SU-DHL-6 (cell line): ENCODE data around the gene C1QTNF2.

Source experiments
- H2AFZ ChIP-seq: fragments of 200-600 bp; sonication (generic); 2 replicates; pipeline ENCODE4 v1.6.1; 2014; ENCODE audit warnings: low read depth, mild to moderate bottlenecking, moderate library complexity, mixed read lengths, antibody characterized with exemption, low read length; ENCODE audit not compliant: severe bottlenecking
- H3F3A ChIP-seq: fragments of 200-600 bp; shearing (Covaris generic); 2 replicates; pipeline ENCODE4 v1.6.0; 2016; ENCODE audit warnings: antibody characterized with exemption, mild to moderate bottlenecking; ENCODE audit not compliant: insufficient read depth
- H3K27ac ChIP-seq: fragments of 200-600 bp; sonication (generic); 2 replicates; pipeline ENCODE4 v1.5.1; 2016; ENCODE audit warnings: low read depth, mild to moderate bottlenecking, low read length, moderate library complexity, mixed read lengths
- H3K27me3 ChIP-seq: fragments of 200-600 bp; sonication (generic), shearing (Covaris generic); 2 replicates; pipeline ENCODE4 v1.6.0; 2014; ENCODE audit warnings: mild to moderate bottlenecking, low read length
- H3K36me3 ChIP-seq: fragments of 200-600 bp; sonication (generic); 2 replicates; pipeline ENCODE4 v1.6.1; 2014; ENCODE audit warnings: mild to moderate bottlenecking, low read length, mixed read lengths
- H3K4me2 ChIP-seq: fragments of 300-600, 200-600 bp; shearing (Covaris generic), sonication (generic); 2 replicates; pipeline ENCODE4 v1.6.0; 2014; ENCODE audit warnings: low read length, low read depth, mild to moderate bottlenecking; ENCODE audit not compliant: poor library complexity, severe bottlenecking
- H3K4me3 ChIP-seq: fragments of 200-600 bp; sonication (generic); 2 replicates; pipeline ENCODE4 v1.5.1; 2014; ENCODE audit warnings: antibody characterized with exemption, low read length, mild to moderate bottlenecking, mixed read lengths; ENCODE audit not compliant: insufficient read depth, poor library complexity, severe bottlenecking
- H3K79me2 ChIP-seq: fragments of 200-600 bp; sonication (generic); 2 replicates; pipeline ENCODE4 v1.6.1; 2014; ENCODE audit warnings: mild to moderate bottlenecking, low read length, moderate library complexity; ENCODE audit not compliant: insufficient read depth
- H3K9ac ChIP-seq: fragments of 200-600 bp; sonication (generic); 2 replicates; pipeline ENCODE4 v1.7.0; 2014; ENCODE audit warnings: mild to moderate bottlenecking, low read length
- H3K9me2 ChIP-seq: fragments of 200-600 bp; sonication (generic); replicated peaks from 2 replicates; pipeline ENCODE4 v1.6.1; 2014; ENCODE audit warnings: low read length; ENCODE audit not compliant: insufficient read depth
- H3K9me3 ChIP-seq: fragments of 200-600 bp; sonication (generic); 2 replicates; pipeline ENCODE4 v1.6.1; 2014; ENCODE audit warnings: low read length, mixed read lengths; ENCODE audit not compliant: insufficient read depth
- H4K20me1 ChIP-seq: fragments of 200-600 bp; sonication (generic); 2 replicates; pipeline ENCODE4 v1.6.1; 2014; ENCODE audit warnings: low read depth, mild to moderate bottlenecking, antibody characterized with exemption, low read length, moderate library complexity, mixed read lengths
- CTCF ChIP-seq: fragments of 200-600 bp; sonication (generic); IDR thresholded peaks from one replicate; pipeline ENCODE4 v1.5.1; 2017; ENCODE audit warnings: antibody characterized with exemption, mild to moderate bottlenecking, low read length, moderate library complexity; ENCODE audit not compliant: insufficient read depth, poor library complexity, severe bottlenecking
- EZH2phosphoT487 ChIP-seq: fragments of 200-600 bp; sonication (generic), shearing (Covaris generic); conservative IDR thresholded peaks from 2 replicates; pipeline ENCODE4 v1.6.1; 2018; ENCODE audit warnings: mild to moderate bottlenecking, antibody characterized with exemption, low read length, moderate library complexity, mixed read lengths

Gene C1QTNF2

GRCh38 chr5:160298189-160298588 is 72.2 kb downstream of the C1QTNF2 start:
- H3K27me3 ChIP-seq = 0 out of 2 replicates have a peak, but pooled peaks cover 3% of the 10 kb centered on the region
- H3K79me2 ChIP-seq = no peaks in the 10 kb centered on the region

GRCh38 chr5:160297776-160298175 is 72.7 kb downstream of the C1QTNF2 start:
- H3K4me3 ChIP-seq = no peak overlapping the region
- H3K27ac ChIP-seq = no peak overlapping the region
- H3K4me2 ChIP-seq = no peak overlapping the region
- H3K9me2 ChIP-seq = no peaks in the 10 kb centered on the region
- 0 out of 2 replicates have a peak, but pooled peaks cover 3% of the 10 kb centered on the region for H3K27me3 ChIP-seq
- H4K20me1 ChIP-seq = no peaks in the 10 kb centered on the region
- H3K36me3 ChIP-seq = no peaks in the 10 kb centered on the region
- no peaks in the 10 kb centered on the region for H3K79me2 ChIP-seq
- no peaks in the 10 kb centered on the region for H3F3A ChIP-seq
- no peak overlapping the region for H3K9ac ChIP-seq
- H3K9me3 ChIP-seq = no peaks in the 10 kb centered on the region
- TF ChIP-seq CTCF (no peak), EZH2phosphoT487 (no peak)
- no peak overlapping the region for H2AFZ ChIP-seq

More at GRCh38 chr5:160298189-160298588, 72.2 kb downstream of the C1QTNF2 start:
- no peak overlapping the region for H2AFZ ChIP-seq
- H3K4me3 ChIP-seq = no peak overlapping the region
- no peaks in the 10 kb centered on the region for H3K36me3 ChIP-seq
- no peak overlapping the region for H3K27ac ChIP-seq
- no peaks in the 10 kb centered on the region for H3F3A ChIP-seq
- no peak overlapping the region for H3K4me2 ChIP-seq
- no peaks in the 10 kb centered on the region for H3K9me2 ChIP-seq
- H4K20me1 ChIP-seq = no peaks in the 10 kb centered on the region
- TF ChIP-seq CTCF (no peak), EZH2phosphoT487 (no peak)
- no peak overlapping the region for H3K9ac ChIP-seq
- no peaks in the 10 kb centered on the region for H3K9me3 ChIP-seq
